SIG-M5 (cell line): ENCODE measurements around the gene NINJ2.

Experiments used
- DNase-seq: peaks from one replicate; lab custom pipeline; 2025; lab: John Stamatoyannopoulos, UW

The NINJ2 gene

GRCh38 chr12:546920-547845 is 116.1 kb downstream of the NINJ2 start:
- DNase-seq, result no peak

- DNase-seq, result no peak
Measured at GRCh38 chr12:546265-546919, 116.9 kb downstream of the NINJ2 start.

GRCh38 chr12:545835-546234 is 117.4 kb downstream of the NINJ2 start:
- DNase-seq, result no peak

GRCh38 chr12:544941-545635 is 118.2 kb downstream of the NINJ2 start:
- DNase-seq, result no peak

- DNase-seq, result no peak
Measured at GRCh38 chr12:544142-544541, 119.1 kb downstream of the NINJ2 start.

- DNase-seq, result no peak
Measured at GRCh38 chr12:543114-543451, 120.2 kb downstream of the NINJ2 start.

GRCh38 chr12:542395-543113 is 120.7 kb downstream of the NINJ2 start:
- no peak for DNase-seq

GRCh38 chr12:541676-542324 is 121.4 kb downstream of the NINJ2 start:
- DNase-seq, result no peak

GRCh38 chr12:539540-540310 is 123.5 kb downstream of the NINJ2 start:
- no peak for DNase-seq

GRCh38 chr12:538731-539539 is 124.3 kb downstream of the NINJ2 start:
- DNase-seq, result no peak

- DNase-seq, result no peak
Measured at GRCh38 chr12:537772-538171, 125.5 kb downstream of the NINJ2 start.

- DNase-seq, result no peak
Measured at GRCh38 chr12:536751-537245, 126.4 kb downstream of the NINJ2 start.

GRCh38 chr12:535396-535795 is 127.8 kb downstream of the NINJ2 start:
- no peak for DNase-seq

GRCh38 chr12:534216-534615 is 129.0 kb downstream of the NINJ2 start:
- DNase-seq, result no peak

- DNase-seq, result no peak
Measured at GRCh38 chr12:533718-534117, 129.5 kb downstream of the NINJ2 start.

GRCh38 chr12:532908-533565 is 130.2 kb downstream of the NINJ2 start:
- DNase-seq, result no peak

- DNase-seq, result no peak
Measured at GRCh38 chr12:531951-532585, 131.2 kb downstream of the NINJ2 start.

- no peak for DNase-seq
Measured at GRCh38 chr12:530821-531220, 132.4 kb downstream of the NINJ2 start.

GRCh38 chr12:530308-530707 is 132.9 kb downstream of the NINJ2 start:
- DNase-seq, result no peak
